GM23338 (cell line): ENCODE results near the gene SLC25A39. TPM values are rescaled to one million over a fixed set of nuclear protein-coding genes. Genes with fewer than 3 reads are reported as not detected.
"Not testable (repeated sequence)": the region's sequence is repeated elsewhere in the genome, so short reads cannot be mapped to it uniquely, and the experiment has no call there.

Source experiments
- ATAC-seq: fragments of 200-7000 bp; cut with Tn5 transposase; 3 replicates; pipeline ENCODE4 v1.9.1; 2020
- DNase-seq: peaks from one replicate; pipeline ENCODE4 v3.0.0-alpha.2; 2015; ENCODE audit warnings: low spot score
- H2AFZ ChIP-seq: fragments of 200-600 bp; sonication (generic); 2 replicates; pipeline ENCODE4 v1.8.0; 2016; ENCODE audit warnings: antibody characterized with exemption, mild to moderate bottlenecking, moderate library complexity
- H3F3A ChIP-seq: fragments of 200-600 bp; sonication (generic); replicated peaks from 2 replicates; pipeline ENCODE4 v1.8.0; 2017; ENCODE audit warnings: antibody characterized with exemption, mixed run types, low read depth
- H3K27ac ChIP-seq: fragments of 200-600 bp; sonication (generic); 2 replicates; pipeline ENCODE4 v1.6.1; 2016; ENCODE audit warnings: low read depth
- H3K27me3 ChIP-seq: fragments of 200-600 bp; sonication (generic); 2 replicates; pipeline ENCODE4 v1.8.0; 2016; ENCODE audit warnings: mild to moderate bottlenecking, mixed run types, moderate library complexity; ENCODE audit not compliant: insufficient read depth
- H3K36me3 ChIP-seq: fragments of 200-600 bp; sonication (generic); 2 replicates; pipeline ENCODE4 v1.8.0; 2016; ENCODE audit warnings: mild to moderate bottlenecking; ENCODE audit not compliant: insufficient read depth
- H3K4me1 ChIP-seq: fragments of 200-600 bp; sonication (generic); 2 replicates; pipeline ENCODE4 v1.8.0; 2016; ENCODE audit warnings: mild to moderate bottlenecking, moderate library complexity; ENCODE audit not compliant: insufficient read depth
- H3K4me2 ChIP-seq: fragments of 200-600 bp; sonication (generic); 2 replicates; pipeline ENCODE4 v1.7.1; 2017; ENCODE audit warnings: mixed run types
- H3K4me3 ChIP-seq: fragments of 200-600 bp; sonication (generic); 2 replicates; pipeline ENCODE4 v1.6.1; 2016; ENCODE audit warnings: mixed run types
- H3K79me2 ChIP-seq: fragments of 200-600 bp; sonication (generic); replicated peaks from 2 replicates; pipeline ENCODE4 v1.8.0; 2017; ENCODE audit warnings: mild to moderate bottlenecking; ENCODE audit not compliant: insufficient read depth
- H3K9me2 ChIP-seq: fragments of 200-600 bp; sonication (generic); 2 replicates; pipeline ENCODE4 v1.8.0; 2017; ENCODE audit not compliant: insufficient read depth
- H4K20me1 ChIP-seq: fragments of 200-600 bp; sonication (generic); replicated peaks from 2 replicates; pipeline ENCODE4 v1.8.0; 2017; ENCODE audit warnings: mild to moderate bottlenecking; ENCODE audit not compliant: insufficient read depth
- H3K27ac Mint-ChIP-seq: 2 replicates; pipeline ENCODE4 v1.8.0; 2020; ENCODE audit warnings: inconsistent platforms, mild to moderate bottlenecking, moderate library complexity, mixed read lengths
- H3K27me3 Mint-ChIP-seq: 3 replicates; pipeline ENCODE4 v1.8.0; 2022; ENCODE audit warnings: low read depth, mild to moderate bottlenecking, moderate library complexity, mixed read lengths, inconsistent platforms; ENCODE audit not compliant: insufficient read depth, poor library complexity
- H3K36me3 Mint-ChIP-seq: 3 replicates; pipeline ENCODE4 v1.8.0; 2021; ENCODE audit warnings: low read depth, mild to moderate bottlenecking, inconsistent platforms, moderate library complexity, mixed read lengths
- H3K4me1 Mint-ChIP-seq: 3 replicates; pipeline ENCODE4 v1.8.0; 2020; ENCODE audit warnings: mild to moderate bottlenecking, inconsistent platforms, mixed read lengths
- H3K4me3 Mint-ChIP-seq: 3 replicates; pipeline ENCODE4 v1.8.0; 2021; ENCODE audit warnings: moderate library complexity, mild to moderate bottlenecking, inconsistent platforms, mixed read lengths
- H3K9me3 Mint-ChIP-seq: 3 replicates; pipeline ENCODE4 v1.8.0; 2020; ENCODE audit warnings: moderate library complexity, mild to moderate bottlenecking, inconsistent platforms, mixed read lengths
- CREB1 ChIP-seq: fragments of 250-450 bp; sonication (Bioruptor Pico); IDR thresholded peaks from 2 replicates; pipeline ENCODE4 v1.5.0; 2020; ENCODE audit warnings: low read depth, mild to moderate bottlenecking, moderate library complexity
- EZH2 ChIP-seq: fragments of 200-600 bp; sonication (generic); IDR thresholded peaks from one replicate; pipeline ENCODE4 v1.8.0; 2017; ENCODE audit warnings: antibody characterized with exemption, mild to moderate bottlenecking, low read depth; ENCODE audit not compliant: unreplicated experiment
- JUNB ChIP-seq: IDR thresholded peaks from one replicate; pipeline ENCODE4 v1.6.1; 2016; ENCODE audit warnings: antibody characterized with exemption; ENCODE audit not compliant: unreplicated experiment
- STAT1 ChIP-seq: IDR thresholded peaks from one replicate; pipeline ENCODE4 v1.6.1; 2016; ENCODE audit warnings: antibody characterized with exemption; ENCODE audit not compliant: unreplicated experiment
- polyA plus RNA-seq: library from polyadenylated mRNA; unstranded; fragments of >200 nt; fragmentation: Nextera tagmentation; extraction: Ambion mirVana; gene quantifications from 2 replicates; pipeline ENCODE4 v1.2.1, GENCODE V29; 2016
- total RNA-seq: library from RNA; depleted of rRNA; stranded (reverse); fragments of >200 nt; shearing (Covaris generic); gene quantifications from 2 replicates; pipeline ENCODE4 v1.2.3, GENCODE V29; 2014
- TF ChIP-seq, protein P1 (sequence below): IDR thresholded peaks from one replicate; pipeline ENCODE4 v1.6.1; 2018; ENCODE audit warnings: antibody characterized with exemption; ENCODE audit not compliant: unreplicated experiment

Gene SLC25A39
- total and polyA plus RNA-seq, 2 experiments from 2014 or later = 184 to 202 TPM

DNA sequence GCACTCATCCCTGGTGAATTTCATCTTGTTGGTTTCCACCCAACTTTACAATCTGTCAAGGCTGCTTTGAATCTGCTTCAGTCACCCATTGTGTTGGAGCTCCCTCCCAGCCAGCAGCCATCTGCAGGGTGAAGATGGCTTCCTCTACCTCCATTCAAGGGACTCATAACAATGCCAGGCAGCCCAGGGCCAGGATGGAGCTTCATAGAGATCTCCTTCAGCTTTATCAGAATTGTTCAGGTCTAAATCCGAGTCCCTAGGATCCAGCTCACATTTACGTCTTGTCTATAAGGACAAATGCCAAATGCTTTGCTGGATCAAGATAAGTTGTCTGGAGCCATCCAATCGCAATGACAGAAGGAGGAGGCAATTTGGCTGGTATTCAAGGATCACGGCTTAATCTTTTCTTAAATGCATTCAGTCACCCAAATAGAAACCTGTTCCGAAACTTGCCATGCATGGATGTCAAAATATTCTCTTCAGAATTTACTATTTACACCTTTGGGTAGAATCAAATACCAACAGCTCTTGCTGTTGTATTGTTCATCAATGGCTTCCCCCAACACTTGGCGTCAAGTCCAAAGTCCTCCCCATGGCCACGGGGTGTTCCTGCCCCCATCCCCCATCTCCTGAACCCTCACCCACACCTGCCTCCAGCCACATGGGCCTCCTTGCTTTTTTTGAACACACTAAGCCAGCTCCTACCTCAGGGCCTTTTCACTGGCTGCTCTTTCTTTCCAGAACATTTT is 42.8 kb upstream of the SLC25A39 start:
- Mint-ChIP-seq H3K36me3 (no peaks in the 10 kb centered on the region), H3K4me1 (peaks cover 5% of the 10 kb centered on the region; the same call in 2 of the 3 replicates), H3K27ac (no peak overlapping the region), H3K9me3 (no peaks in the 10 kb centered on the region; the same call in 2 of the 3 replicates), H3K27me3 (peaks cover 23% of the 10 kb centered on the region), H3K4me3 (no peak overlapping the region)
- Histone ChIP-seq H3K4me2 (no peak overlapping the region), H3K79me2 (no peaks in the 10 kb centered on the region), H3F3A (0 out of 2 replicates have a peak, but pooled peaks cover 4% of the 10 kb centered on the region), H4K20me1 (no peaks in the 10 kb centered on the region; the same call in 1 of the 2 replicates), H3K4me3 (no peak overlapping the region), H3K9me2 (no peaks in the 10 kb centered on the region), H3K27me3 (peaks cover 17% of the 10 kb centered on the region; the same call in 1 of the 2 replicates), H3K27ac (no peak overlapping the region), H2AFZ (no peak overlapping the region), H3K4me1 (peaks cover 9% of the 10 kb centered on the region; the same call in 1 of the 2 replicates), H3K36me3 (no peaks in the 10 kb centered on the region)
- TF ChIP-seq, protein P1, sequence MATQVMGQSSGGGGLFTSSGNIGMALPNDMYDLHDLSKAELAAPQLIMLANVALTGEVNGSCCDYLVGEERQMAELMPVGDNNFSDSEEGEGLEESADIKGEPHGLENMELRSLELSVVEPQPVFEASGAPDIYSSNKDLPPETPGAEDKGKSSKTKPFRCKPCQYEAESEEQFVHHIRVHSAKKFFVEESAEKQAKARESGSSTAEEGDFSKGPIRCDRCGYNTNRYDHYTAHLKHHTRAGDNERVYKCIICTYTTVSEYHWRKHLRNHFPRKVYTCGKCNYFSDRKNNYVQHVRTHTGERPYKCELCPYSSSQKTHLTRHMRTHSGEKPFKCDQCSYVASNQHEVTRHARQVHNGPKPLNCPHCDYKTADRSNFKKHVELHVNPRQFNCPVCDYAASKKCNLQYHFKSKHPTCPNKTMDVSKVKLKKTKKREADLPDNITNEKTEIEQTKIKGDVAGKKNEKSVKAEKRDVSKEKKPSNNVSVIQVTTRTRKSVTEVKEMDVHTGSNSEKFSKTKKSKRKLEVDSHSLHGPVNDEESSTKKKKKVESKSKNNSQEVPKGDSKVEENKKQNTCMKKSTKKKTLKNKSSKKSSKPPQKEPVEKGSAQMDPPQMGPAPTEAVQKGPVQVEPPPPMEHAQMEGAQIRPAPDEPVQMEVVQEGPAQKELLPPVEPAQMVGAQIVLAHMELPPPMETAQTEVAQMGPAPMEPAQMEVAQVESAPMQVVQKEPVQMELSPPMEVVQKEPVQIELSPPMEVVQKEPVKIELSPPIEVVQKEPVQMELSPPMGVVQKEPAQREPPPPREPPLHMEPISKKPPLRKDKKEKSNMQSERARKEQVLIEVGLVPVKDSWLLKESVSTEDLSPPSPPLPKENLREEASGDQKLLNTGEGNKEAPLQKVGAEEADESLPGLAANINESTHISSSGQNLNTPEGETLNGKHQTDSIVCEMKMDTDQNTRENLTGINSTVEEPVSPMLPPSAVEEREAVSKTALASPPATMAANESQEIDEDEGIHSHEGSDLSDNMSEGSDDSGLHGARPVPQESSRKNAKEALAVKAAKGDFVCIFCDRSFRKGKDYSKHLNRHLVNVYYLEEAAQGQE = no peak
- TF ChIP-seq JUNB (no peak), CREB1 (CRISPR knock-in tag) (no peak), STAT1 (no peak), EZH2 (no peak)
- DNase-seq (no peak), ATAC-seq (no peak)

DNA sequence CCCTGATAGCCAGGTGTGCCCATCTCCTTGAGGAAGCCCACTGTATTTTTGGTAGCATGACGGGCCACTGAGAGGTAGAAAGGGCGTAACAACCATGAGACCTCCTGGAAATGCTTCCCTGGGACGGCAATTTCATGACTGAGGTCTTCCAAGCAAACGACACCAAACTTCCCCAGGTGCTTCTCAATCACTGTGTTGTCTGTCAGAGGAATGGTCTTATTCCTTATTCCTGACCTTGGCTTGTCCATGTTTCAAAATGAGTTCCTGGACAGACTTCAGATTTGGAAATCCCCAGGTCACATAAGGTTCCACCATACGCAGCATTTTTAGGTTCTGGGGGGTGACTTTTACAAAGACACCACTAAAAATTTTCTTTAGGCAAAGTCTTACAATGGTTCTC is 40.4 kb upstream of the SLC25A39 start:
- not testable (repeated sequence) for H3K9me3 Mint-ChIP-seq, H3K4me3 ChIP-seq, H3K27ac Mint-ChIP-seq, H3K36me3 ChIP-seq, H3K36me3 Mint-ChIP-seq, H3K27ac ChIP-seq, ATAC-seq, H3K9me2 ChIP-seq, DNase-seq, H2AFZ ChIP-seq, H3F3A ChIP-seq, H3K4me2 ChIP-seq, H3K79me2 ChIP-seq
- peak overlapping the region; percentile 37; the same call in 2 of the 3 replicates for H3K4me3 Mint-ChIP-seq
- peaks cover 31% of the 10 kb centered on the region for H3K4me1 ChIP-seq
- peaks cover 18% of the 10 kb centered on the region for H4K20me1 ChIP-seq
- H3K27me3 Mint-ChIP-seq = peaks cover 25% of the 10 kb centered on the region
- peaks cover 17% of the 10 kb centered on the region; the same call in 1 of the 2 replicates for H3K27me3 ChIP-seq
- peaks cover 26% of the 10 kb centered on the region for H3K4me1 Mint-ChIP-seq
